Embryonic facial prominence (tissue), 1 donor: ENCODE results near the gene ARHGEF2.

Experiments used
- DNase-seq: peaks from one replicate; pipeline ENCODE4 v3.0.0-alpha.2; 2016; ENCODE audit errors: extremely low spot score

Gene ARHGEF2

GRCh38 chr1:155978325-155978972 is at the start of gene ARHGEF2:
Gene ARHGEF2 (minus strand): TSS chr1:155978547. CDS start chr1:155978427, 120 bp downstream.
- no peak for DNase-seq

DNA sequence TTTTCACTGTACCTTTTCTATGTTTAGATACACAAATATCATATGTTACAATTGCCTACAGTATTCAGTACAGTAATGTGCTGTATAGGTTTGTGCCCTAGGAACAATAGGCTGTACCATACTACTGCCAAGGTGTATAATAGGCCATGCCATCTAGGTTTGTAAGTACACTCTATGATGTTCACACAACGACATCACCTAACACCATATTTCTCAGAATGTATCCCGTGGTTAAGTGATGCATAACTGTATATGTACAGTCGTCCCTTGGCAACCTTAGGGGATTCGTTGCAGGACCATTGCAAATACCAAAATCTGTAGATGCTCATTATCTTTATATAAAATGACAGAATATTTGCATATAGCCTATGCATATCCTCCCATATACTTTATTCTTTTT is 48.2 kb upstream of the ARHGEF2 start:
- no peak for DNase-seq

DNA sequence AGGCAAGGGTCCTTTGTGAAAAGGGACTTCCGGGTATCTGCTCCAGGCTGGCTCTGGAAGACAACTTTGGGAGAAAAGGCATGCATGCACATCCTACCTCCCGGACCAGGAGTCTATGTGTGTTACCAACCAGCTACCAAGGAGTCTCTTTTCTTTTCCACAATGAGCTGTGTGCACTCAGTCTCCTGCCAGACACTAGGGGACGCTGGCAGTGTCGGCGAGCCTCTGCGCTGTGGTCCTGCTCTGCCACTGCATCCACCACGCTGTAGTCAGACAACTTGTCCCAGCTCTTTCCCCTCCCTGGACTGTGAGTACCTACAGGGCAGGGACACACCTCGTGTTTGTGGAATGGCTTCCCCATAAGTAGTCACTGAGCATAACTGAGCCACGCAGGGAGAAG is 47.5 kb upstream of the ARHGEF2 start:
- no peak for DNase-seq

- DNase-seq: no peak
Observed at GRCh38 chr1:156024801-156025200, 46.5 kb upstream of the ARHGEF2 start.

DNA sequence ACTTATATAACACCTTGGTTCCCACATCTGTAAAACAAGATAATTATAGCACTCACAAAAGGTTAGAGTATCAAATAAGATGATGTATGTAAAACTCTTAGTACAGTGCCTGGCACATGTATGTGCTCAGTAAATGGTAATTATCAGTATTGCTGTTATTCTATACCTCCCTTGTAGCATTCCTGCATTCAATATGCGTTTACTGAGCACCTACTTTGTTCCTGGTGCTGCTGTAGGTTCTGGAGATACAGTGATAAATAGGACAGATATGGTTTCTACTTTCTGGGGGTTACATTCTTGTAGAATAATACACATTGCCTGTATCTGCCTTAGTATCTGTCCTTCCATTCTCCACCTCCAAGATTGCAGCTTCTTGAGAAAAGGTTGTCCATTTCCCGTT is 43.6 kb upstream of the ARHGEF2 start:
- DNase-seq: no peak

DNA sequence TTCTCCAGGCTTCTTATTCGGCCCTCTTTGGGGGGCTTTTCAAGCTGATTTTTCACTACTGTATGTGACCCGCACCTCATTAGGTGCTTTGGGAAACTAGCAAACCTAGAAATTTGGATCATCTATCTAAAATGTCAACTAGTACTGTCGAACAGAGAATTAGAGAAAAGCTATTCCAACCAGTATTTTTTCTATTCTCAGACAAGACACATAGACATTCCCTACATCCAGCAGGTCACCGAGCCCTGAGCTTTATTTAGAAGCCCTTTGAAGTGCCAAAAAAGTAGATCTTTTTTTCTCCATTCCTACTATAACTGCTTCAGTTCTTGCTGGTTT is 42.7 kb upstream of the ARHGEF2 start:
- no peak for DNase-seq

GRCh38 chr1:156020293-156021092 is 42.1 kb upstream of the ARHGEF2 start, which contains the start of gene SSR2:
Gene SSR2 (minus strand): TSS chr1:156020951. CDS start chr1:156020167, 784 bp downstream.
- DNase-seq: peak; percentile 90

GRCh38 chr1:156019946-156020292 is 41.6 kb upstream of the ARHGEF2 start:
- no peak for DNase-seq

- no peak for DNase-seq
Observed at GRCh38 chr1:156014829-156015228, 36.5 kb upstream of the ARHGEF2 start.

- DNase-seq: no peak
Observed at GRCh38 chr1:156012051-156012817, 33.9 kb upstream of the ARHGEF2 start.

DNA sequence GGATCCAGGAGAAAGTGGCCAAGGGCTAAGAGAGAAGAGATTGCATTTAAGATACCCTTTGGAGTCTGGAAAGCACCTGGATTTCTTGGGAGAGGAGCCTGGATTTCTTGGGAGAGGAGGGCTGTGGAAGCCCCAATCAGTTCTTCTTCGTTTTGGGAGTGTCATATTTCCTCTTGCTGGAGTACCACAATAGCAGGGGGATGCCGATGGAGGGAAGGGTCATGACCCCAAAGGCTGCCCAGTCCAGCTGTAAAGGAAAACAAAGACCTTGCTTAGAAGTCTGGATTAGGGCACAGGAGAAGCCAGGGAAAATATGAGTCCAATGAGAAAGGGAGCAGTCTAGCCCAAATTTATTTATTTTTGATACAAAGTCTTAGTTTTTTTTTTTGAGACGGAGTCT is 31.1 kb upstream of the ARHGEF2 start:
- DNase-seq: no peak

DNA sequence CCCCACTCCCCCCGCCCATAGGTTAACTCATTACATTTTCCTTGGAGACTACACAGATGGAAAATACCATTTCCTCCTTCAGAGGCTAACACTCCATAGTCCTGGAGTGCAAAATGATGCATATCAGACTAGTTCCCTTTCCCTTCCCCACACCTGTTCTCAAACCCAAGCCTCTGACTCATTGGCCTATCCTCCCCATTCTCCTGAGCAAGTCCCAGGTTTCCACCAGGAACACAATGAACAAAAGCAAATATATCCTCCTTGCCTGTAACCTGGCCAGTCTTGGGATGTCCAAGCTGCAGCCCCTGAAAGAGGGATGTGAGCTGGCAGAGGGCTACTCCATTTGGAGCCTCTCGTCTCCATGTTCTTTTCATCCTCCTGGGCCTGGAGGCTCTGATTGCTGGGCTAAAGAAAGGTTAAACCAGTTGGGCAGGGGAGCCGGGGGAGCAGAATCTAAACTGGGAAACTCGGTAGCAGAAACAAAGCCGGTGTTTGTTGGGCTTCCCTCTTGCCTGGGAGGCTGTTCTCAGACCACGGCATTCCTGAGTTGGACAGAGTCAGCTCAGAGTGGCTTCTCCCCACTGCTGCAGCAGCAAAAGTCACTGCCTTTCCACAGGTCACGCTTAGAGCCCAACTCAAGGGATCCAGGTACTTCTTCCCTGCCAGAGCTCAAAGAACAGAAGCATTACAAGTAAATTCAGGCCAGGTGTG is 28.5 kb upstream of the ARHGEF2 start:
- DNase-seq: no peak

DNA sequence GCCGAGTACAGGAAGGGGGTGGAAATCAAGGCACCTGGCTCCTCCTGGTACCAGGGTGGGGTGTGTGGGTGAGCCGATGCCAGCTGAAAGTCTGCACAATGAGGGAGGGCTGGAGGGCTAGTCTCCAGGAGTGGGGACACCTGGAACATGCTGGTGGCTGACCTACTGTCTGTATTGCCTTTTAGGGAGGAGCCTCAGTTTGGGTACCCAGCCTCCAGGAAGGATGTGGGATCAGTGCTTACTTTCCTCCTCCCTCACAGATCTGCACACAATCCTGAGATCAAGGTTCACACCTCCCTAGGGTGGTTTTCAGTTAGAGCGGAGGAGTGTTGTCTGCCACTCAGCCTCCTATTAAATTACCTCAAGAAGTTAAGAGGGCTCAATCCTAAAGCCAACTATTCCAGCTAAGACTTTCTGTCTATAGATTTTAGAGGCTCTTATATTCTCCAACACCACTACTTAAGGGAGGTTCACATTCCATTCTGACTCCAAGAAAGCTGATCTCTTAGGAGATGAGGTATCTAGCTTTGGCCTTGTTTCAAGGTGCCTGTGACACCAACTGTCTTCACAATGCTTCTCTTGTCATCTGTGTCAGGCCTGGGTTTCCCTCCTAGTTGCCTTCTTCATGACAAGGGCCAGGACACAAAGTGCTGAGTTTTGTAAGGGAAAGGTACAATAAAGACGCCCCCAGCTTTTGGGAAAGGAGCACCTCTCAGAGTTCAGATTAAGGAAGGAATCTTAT is 26.7 kb upstream of the ARHGEF2 start:
- no peak for DNase-seq

GRCh38 chr1:156003923-156004188 is 25.5 kb upstream of the ARHGEF2 start:
- DNase-seq: no peak

DNA sequence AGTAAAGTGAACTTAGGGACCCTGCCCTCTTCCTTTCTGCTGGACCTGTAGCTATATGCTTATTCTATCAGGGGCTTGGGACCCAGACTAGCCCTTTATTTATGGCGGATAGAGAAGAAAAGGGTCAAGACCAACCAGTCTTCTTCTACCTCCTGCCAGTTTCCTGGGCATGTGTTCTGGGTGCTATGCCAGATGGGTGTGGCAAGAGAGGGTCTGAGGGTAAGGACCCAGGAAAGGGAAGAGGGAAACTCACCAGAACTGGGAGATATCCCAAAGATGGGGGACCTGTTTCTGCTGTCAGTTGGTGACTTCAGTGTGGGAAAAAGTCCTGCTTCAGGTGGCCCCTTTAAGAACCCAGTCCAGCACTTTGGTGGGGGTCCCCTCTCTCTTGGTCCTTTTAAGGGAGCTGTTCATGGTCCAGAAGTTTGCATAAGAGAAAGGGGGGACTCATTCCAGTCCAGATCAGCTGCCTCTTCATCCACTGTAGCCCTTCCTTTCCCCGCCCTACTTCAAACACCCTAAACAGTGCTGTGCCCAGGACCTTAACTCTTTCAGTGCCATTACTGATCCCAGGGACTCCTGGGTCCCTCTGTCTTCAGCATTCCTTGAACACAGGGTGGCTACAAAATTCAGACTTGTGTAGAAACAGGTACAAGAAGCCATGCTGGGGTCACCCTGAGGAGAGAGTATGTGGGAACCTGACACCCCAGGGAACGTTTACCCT is 24.0 kb upstream of the ARHGEF2 start:
- DNase-seq: no peak

- DNase-seq: no peak
Observed at GRCh38 chr1:156001662-156002171, 23.4 kb upstream of the ARHGEF2 start.

GRCh38 chr1:156001021-156001661 is 22.8 kb upstream of the ARHGEF2 start:
- DNase-seq: no peak

- DNase-seq: no peak
Observed at GRCh38 chr1:155999964-156000363, 21.6 kb upstream of the ARHGEF2 start.

GRCh38 chr1:155996166-155996565 is 17.8 kb upstream of the ARHGEF2 start:
- no peak for DNase-seq

DNA sequence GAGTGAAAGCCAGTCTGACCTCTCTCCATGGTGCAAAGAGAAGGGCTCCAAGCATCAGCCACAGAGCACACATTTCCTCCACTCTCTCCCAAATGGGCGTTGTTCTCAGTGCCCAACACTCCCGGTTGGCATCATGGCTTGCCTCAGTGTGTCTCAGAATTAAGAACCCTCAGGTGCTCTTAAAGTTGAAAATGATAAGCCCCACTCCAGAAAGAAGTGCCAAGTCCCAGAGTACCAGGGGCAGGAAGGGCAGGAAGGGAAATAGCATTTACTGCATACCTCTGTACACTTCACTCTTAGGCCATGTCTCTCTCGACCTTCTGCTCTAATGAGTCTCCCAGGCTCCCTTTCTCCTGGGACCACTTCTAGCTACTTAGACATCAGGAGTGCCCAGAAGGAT is 15.2 kb upstream of the ARHGEF2 start:
- no peak for DNase-seq
